Non-pigmented ciliary epithelial cell (primary cell): ENCODE data around the gene ARHGAP26.
A peak's percentile ranks its signal among the peaks of the same experiment; 100 is the strongest.

Source experiments
- DNase-seq: peaks from one replicate; pipeline ENCODE4 v3.0.0-alpha.2; 2010; ENCODE audit warnings: low read depth

Gene ARHGAP26

DNA sequence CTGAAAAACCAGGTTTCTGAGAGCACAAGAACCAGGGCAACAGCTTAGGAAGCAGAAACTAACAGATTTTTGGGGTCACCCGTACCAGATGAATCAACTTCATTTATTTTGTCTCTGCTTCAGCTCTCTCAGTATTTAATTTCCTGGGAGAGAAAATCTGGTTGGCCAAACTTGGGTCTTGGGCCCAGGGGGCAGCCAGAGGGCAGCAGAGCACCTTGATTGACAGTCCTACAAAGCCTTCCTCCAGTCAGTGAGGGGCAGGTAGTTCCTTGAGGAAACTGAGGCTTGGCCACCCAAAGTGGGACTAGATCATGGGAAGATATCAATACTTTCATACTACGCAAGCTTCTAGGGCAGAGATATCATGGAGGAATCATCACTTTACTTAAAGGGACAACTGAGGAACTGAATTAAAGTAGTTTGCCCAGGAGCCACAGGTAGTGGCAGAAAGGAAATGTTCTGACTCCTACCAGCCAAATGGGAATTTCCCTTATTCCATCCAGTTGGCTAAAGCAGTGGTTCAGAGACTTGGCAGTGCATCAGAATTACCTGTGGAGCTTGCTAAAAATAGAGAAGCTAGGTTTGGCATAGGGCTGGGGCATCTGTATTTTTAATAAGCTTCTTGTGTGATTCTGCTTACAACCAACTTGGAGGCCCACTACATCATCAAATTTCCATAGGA, 21.5 kb upstream of the ARHGAP26 start:
- DNase-seq = no peak

GRCh38 chr5:142749321-142749720, 20.9 kb upstream of the ARHGAP26 start:
- DNase-seq = peak; percentile 63

GRCh38 chr5:142753116-142753631, 17.0 kb upstream of the ARHGAP26 start:
- no peak for DNase-seq

DNA sequence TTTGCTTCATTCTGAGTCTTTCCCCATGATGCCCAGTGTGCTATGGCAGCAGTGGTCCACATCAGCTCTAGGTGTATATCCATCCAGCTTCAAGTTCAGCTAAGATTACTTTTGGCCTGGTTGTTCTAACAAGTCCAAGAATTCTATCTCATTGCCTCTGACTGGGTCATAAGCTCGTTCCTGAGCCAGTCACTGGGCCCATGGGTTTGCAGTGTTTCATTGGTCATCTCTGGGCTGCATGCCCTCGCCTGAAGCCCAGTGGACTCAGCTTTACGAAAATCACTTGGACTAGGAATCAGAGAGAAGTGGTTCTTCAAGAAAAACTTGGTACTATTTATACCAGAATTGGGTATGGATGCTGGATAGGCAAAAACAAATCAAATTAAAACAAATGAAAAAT, 16.1 kb upstream of the ARHGAP26 start:
- no peak for DNase-seq

GRCh38 chr5:142756576-142756975, 13.6 kb upstream of the ARHGAP26 start:
- no peak for DNase-seq

DNA sequence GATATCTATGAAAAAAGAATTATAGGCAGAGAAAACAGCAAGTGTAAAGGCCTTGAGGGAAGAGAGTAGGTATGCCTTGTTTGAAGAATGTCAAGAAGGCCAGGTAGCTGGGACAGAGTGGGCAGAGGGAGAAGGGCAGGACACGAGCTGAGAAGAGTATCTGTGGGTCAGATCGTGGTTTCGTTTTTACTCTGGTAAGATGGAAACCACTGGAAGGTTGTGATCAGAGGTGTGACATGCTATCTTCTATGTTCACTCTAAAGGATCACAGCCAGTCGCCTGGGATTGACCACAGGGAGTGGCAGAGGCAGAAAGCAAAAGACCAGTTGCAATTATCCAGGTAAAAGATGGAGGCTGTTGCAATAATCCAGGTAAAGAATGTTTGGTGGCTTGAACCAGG, 12.6 kb upstream of the ARHGAP26 start:
- no peak for DNase-seq

DNA sequence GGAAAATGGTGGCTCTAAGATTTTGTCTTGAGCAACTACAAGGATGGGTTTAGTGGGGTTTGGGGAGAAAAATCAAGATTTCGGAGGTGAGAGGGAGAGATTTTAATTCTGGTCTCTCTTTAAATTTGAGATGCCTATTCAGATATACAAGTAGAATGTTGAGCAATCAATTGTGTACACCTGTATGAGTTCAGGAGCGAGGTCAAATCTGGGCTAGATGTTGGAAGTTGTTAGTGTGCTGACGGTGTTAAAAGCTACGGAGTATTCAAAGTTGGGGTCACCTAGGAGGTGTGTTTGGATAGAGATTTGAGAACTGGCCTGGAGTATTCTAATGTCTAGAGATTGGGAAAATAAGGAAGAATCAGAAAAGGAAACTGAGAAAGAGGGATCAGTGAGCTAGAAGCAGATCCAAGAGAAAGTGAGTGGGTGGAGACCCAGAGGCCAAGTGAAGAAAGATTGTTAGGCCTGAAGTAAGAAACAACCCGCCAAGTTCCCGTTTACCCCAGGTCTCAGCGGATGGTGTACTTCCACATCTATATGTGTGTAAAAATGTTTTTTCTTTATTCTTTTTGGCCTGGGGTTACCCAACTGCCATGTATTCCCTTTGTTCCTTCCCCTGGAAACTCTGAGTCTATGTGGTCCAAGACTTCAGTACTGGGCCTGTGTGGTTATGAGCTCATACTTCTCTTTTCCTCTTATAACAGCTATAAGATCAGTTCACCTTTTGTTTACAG, 11.9 kb upstream of the ARHGAP26 start:
- no peak for DNase-seq

DNA sequence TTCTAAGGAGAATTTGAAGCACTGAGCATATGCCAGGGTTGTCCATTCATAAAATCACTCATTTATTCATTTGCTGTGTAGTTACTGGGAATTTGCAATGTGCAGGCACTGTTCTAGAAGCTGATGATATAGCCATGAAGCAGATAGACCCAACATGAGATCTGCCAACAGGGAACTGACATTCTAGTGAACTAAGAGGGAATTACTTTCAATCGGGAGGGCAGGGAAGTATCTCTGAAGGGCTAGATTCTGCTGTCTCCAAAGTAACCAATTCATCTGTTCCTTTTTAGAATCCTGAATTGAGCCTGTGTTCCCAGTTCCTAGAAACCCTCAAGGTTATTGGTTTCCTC, 11.4 kb upstream of the ARHGAP26 start:
- no peak for DNase-seq

DNA sequence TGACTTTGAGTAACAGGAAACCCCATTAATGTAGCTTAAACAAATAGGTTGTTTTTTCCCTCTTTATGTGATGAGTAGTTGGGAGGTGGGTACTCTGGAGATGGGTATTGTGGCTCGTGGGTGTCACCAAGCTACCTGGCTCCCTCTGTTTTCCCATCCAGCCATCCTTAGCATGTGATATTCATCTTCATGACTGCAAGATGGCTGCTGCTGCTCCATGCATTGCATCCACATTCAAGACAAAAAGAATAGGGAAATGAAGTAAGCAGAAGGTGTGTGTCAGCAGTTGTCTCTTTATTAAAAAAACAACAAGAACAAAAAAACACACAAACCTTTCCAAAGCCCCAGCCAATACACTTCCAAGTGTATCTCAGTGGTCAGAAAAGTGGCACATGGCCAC, 6.5 kb upstream of the ARHGAP26 start:
- no peak for DNase-seq

DNA sequence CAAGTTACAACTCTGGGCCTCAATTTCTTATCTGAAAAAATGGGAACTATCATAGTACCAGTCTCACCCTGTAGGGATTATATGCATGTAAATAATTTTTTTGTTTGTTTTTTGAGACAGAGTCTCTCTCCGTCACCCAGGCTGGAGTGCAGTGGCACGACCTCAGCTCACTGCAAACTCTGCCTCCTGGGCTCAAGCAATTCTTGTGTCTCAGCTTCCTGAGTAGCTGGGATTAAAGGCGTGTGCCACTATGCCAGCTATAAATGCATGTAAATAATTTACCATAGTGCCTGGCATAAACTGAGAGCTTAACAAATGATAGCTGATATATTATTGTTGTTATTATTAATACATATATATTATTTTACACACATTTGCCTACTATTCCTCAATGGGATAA, 3.0 kb upstream of the ARHGAP26 start:
- no peak for DNase-seq

- DNase-seq = no peak
Measured at GRCh38 chr5:142767911-142768310, 2.3 kb upstream of the ARHGAP26 start.

DNA sequence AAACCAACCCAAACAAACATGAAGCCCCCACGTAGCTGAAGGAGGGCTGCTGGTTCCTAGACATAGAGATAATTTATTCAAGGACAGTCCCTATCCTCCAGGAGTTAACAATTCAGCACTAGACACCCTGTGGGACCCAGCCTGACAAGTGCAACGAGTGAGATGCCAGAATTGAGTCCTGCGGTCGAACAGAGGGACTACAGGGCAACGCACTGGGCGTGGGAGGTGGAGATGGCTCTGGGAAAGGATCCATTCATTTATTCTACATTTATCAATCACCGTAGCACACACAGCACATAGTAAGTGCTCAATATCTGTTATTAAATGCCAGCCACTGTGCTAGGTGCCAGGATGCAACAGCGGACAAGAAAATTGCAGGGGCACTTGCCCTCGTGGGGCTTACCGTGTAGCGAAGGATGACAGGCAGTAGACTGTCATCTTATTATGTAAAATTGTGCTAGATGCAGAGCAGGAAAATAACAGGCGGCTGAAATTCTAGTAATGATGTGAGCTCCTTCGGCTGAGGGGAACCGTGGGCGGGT, 855 bp upstream of the ARHGAP26 start:
- no peak for DNase-seq

GRCh38 chr5:142770650-142771609, 753 bp downstream of the ARHGAP26 start:
- DNase-seq = no peak

GRCh38 chr5:142771666-142772065, 1.5 kb downstream of the ARHGAP26 start:
- DNase-seq = no peak

DNA sequence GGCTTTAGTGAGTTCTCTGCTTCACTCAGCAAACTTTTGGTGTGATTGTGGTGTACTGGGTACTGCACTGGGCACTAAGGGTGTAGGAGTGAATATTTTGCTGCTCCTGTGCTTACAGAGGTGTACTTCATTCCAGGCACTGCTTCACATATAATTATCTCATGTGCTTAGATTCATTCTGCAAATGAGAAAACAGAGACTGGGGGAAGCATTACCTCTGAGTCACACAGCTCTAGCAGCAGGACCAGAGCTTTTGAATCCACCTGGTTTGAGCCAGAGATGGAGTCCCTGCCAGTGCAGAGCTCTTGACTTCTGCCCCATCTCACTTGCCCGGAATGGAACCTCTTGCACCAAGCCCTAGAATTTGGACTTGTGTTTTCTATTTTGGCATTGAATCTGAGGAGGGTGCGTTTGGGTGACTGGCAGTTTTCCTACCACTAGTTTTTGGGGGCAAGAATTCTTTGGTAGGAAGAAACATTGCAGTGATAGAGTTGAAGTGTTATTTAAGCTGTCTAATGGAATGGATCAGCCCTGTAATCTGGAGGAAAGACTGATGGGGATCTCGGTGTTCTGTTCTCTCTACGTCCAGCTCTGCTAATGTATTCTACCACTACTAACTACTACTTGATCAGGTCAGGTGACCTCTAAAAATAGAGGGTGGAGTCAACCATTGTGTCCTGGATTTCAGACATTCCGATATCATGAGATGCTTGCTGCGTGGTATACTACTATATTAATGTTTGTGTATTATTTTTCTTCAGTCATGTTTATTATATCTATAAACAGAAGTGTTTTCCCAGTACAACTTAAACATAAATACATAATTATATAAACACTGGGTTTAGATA, 2.5 kb downstream of the ARHGAP26 start:
- DNase-seq = no peak

- no peak for DNase-seq
Measured at GRCh38 chr5:142777099-142777498, 6.9 kb downstream of the ARHGAP26 start.

DNA sequence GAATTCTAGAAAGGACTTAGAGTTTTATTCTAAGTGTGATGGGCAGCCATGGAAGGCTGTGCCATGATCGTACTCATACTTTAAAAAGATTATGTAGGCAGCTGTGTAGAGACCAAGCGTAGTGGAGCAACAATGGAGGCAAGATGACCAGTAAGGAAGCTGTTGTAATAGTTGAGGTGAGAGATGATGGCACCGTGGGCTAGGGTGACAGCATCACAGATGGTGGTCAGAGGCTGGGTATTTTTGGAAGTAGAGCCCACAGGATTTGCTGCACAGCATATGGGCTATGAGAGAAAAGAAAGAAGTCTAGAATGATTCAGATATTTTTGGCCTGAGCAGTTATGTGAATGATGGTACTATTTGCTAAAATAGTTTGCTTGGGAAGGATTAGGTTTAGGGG, 7.7 kb downstream of the ARHGAP26 start:
- DNase-seq = no peak

GRCh38 chr5:142779163-142779840, 9.1 kb downstream of the ARHGAP26 start:
- no peak for DNase-seq

- DNase-seq = no peak
Measured at GRCh38 chr5:142780871-142781270, 10.7 kb downstream of the ARHGAP26 start.

- DNase-seq = no peak
Measured at GRCh38 chr5:142782976-142783530, 12.9 kb downstream of the ARHGAP26 start.
